GM21447 (cell line): ENCODE data around the gene KCNIP3.
"Not testable (repeated sequence)": the region's sequence is repeated elsewhere in the genome, so short reads cannot be mapped to it uniquely, and the experiment has no call there.

Source experiments
- ATAC-seq: cut with Tn5 transposase; IDR thresholded peaks from one replicate; pipeline ENCODE4 v1.9.1; 2021; ENCODE audit not compliant: unreplicated experiment

KCNIP3 gene

GRCh38 chr2:95296880-95297487 lies at the start of gene KCNIP3:
KCNIP3 (plus strand) TSS chr2:95297347; CDS start chr2:95297439, 92 bp downstream.
- ATAC-seq = no peak

DNA sequence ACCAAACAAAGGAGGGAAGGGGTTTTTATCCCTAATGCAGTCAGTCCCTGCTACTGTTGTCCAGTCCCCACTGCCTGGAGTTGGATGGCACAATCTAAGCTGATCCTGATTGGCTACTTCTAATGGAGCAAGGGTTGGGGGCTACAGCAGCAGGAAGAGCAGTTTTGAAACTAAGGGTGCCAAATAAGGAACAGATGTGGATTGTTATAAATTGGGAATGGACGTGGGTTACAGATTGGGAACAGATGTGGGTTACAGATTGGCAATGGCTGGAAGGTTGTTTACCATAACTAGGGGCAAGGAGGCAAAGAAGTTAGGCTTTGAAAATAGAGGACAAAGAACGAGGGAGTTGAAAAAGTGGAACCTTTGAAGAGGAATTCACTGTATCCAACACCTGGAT lies 38.9 kb upstream of the KCNIP3 start:
- ATAC-seq = no peak

DNA sequence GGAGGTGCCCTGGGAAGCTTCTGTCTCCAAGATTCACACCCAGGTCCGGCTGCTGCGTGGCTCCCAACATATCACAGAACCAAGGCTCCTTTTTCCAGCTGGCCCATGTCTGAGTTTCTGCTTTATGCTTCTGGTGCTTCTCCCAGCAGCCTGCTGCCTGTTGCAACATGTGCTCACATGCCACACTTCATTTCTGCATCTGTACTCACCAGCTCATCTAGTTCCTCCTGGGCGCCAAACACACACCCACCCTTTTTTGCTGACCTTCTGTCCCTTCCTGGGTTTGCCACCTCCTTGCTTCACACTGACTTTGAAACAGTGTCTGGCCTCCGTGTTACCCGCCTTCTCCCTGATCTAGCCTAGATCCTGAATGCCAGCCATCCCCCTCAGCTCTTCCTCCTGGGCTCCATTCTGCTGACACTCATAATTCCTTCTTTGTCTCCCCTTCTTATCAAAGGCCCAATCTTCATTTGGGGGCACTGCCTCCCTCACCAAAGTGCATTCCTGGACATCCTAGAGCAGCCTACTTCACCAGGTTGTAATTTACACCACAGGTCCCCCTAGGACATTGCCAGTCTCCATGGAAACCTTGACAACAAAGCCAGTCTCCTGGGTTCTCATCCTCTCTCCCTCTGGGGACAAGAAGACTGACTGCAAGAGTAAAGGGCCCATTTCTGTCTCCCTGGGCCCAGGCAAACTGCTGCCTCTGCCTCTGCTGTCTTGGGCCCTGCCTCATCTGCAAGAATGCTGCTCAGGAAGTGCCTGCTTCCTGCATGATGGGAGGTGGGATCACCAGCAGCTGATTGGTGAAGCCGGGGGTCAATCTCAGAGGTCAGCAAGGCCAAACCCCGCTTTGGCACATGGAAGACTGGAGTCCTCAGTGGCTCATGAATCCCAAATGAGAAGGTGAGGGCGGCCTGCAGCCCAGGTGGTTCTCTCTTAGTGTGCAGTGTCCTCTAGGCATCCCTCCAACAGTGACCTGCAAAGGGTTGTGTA lies 36.8 kb upstream of the KCNIP3 start:
- no peak for ATAC-seq

GRCh38 chr2:95261602-95262001 lies 35.5 kb upstream of the KCNIP3 start:
- no peak for ATAC-seq

DNA sequence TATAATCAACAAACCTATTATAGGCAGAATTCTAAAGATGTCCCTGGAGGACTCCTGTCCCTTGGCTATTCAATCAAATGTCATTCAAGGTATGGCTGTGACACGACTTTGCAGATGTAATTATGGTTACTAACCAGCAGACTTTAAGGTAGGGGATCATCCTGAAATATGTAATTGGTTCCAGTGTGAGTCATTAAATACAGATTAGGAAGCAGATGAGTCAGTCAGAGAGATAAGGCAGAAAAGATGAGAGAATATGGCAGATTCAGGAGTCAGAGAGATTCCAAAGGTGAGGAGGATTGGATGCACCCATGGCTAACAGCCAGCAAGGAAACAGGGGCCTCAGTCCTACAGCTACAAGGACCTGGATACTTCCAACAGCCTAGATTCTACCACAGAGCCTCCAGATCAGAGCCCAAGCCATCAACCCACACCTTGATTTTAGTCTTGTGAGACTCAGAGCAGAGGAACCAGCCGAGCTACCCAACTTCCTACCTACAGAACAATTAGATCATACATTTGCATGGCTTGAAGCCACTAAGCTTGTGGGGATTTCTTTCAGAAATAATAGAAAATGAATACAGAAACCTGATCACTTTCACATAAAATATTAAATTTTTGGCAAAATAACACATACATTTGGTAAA lies 34.1 kb upstream of the KCNIP3 start:
- ATAC-seq = no peak

DNA sequence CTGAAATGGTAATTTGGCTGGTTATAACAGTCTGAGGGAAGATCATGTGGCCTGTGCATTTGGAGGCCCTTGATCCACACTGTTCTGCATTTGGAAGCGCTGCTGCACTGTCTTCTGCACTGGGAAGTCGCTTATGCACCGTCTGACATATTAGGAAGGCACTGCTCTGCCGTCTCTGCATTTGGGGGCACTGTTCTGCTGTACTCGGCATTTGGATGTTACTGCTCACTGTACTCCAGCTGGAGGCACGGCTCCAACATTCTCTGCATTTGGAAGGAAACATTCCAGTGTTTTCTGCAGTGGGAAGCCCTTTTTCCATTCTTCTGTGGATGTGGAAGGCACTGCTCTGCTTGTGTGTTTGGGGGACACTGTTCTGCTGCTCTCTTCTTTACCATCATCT lies 32.5 kb upstream of the KCNIP3 start:
- no peak for ATAC-seq

DNA sequence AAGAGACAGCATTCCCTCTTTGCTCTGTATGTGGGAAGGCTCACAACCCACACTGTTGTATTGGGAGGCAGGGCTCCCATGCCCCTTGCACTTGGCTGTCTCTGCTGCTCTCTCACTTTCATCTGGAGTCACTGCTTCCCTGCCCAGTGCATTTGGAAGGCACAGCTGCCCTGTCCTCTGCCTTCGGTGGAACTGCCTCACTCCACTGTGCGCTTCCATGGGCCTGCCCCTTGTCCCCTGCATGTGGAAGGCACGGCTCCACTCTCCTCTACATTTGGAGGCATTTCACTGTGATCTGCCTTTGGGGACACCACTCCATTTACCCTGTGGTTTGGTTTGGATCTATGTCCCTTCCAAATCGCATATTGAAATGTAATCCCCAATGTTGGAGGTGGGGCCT lies 32.0 kb upstream of the KCNIP3 start:
- ATAC-seq = no peak

GRCh38 chr2:95266781-95267430 lies 30.2 kb upstream of the KCNIP3 start:
- ATAC-seq = no peak

DNA sequence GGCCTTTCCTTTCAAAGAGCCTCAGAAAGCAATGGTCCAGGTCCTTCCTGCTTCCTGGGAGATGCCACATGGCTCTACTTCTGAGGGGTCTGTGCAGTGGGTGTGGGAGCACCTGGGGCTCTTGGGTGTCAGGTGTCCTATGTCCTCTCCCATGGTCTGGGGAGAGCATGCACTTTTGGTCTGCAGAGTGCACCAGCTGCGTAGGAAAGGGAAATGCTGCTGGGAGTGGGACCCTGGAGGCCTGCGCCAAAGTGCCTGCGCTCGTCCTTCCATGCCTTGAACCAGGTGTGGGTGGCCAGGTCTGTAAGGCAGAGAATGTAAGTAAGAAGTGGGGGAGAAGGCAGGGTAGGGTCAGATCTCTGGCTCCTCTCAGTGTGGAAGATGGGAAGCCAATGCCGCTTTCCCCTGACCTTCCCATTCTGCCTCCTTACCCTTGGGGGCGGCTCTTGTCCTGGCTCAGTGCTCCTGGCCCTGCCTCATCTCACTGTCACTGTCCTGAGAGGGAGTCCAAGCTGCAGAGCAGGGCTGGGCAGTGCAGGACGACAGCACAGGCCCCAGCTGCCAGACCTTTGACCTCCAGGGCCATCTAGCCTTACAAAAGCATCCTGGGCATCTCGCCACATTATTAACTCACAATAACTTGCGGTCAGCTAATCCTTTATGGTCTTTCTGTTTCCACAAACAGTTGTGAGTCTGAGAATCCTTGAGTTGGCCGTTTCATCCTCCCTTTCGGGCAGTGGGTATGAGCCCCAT lies 29.5 kb upstream of the KCNIP3 start:
- ATAC-seq = no peak

GRCh38 chr2:95268211-95269035 lies 28.7 kb upstream of the KCNIP3 start:
- no peak for ATAC-seq

GRCh38 chr2:95269036-95269680 lies 28.0 kb upstream of the KCNIP3 start:
- ATAC-seq = no peak

GRCh38 chr2:95269745-95270144 lies 27.4 kb upstream of the KCNIP3 start:
- not testable (repeated sequence) for ATAC-seq

- no peak for ATAC-seq
Measured at GRCh38 chr2:95270541-95271081, 26.5 kb upstream of the KCNIP3 start.

DNA sequence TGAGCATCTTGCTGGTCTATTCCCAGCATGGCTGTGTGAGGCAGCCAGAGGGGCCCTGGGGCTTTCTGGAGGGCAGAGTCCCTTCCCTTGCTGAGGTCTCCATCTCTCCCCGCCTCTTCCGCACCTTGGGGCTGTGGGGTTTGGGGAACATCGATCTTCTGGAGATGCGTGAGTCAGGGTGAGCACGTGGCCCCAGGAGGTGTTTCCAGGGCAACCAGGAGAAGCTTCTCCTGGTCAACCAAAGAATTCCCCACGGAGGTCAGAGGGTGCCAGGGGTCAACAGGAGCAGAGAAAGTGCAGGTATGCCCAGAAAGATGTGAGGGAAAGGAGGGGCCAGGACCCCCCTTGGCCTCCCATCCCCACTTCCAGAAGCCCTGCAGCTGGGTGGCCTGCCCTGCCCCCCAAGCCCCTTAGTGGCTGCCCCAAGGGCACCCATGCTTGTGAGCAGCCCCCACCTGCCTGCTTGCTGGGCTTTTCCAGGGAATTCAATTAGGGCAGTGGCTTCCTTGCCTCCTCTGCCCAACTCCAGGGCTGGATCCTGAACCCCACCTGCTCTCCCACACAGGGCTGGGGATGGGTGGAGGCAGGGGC lies 25.7 kb upstream of the KCNIP3 start:
- ATAC-seq = no peak

DNA sequence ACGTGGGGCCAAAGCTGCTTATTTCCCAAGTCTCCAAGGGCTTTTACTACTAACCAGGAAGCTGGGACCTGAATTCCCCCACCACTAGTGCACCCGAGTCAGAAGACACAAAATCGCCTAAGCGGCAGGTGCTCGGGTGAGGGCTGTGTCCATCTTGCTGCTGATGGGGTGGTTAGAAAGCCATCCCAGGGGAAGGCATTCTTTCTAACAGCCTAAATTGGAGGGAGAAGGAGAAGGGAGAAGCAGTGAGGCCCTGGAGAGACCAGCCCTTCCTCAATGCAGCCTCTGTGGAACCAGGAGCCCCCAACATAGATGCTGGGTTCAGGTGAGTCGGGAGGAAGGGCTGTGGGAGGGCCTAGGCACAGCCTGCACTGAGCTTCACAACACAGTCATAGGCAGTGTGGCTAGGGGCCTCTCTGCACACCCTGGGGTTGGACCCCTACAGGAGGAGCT lies 24.8 kb upstream of the KCNIP3 start:
- ATAC-seq = no peak

GRCh38 chr2:95272781-95273180 lies 24.4 kb upstream of the KCNIP3 start:
- ATAC-seq = no peak

- ATAC-seq = no peak
Measured at GRCh38 chr2:95273566-95274290, 23.4 kb upstream of the KCNIP3 start.
